K562 (cell line): ENCODE measurements around the gene TAF8. TPM values are rescaled to one million over a fixed set of nuclear protein-coding genes. Genes with fewer than 3 reads are reported as not detected.
A peak's percentile ranks its signal among the peaks of the same experiment; 100 is the strongest.

Source experiments
- ATAC-seq: fragments of 200-7000 bp; cut with Tn5 transposase; 3 replicates; pipeline ENCODE4 v1.9.1; 2020; ENCODE audit warnings: moderate library complexity
- BruUV-seq: library from RNA; stranded (reverse); fragments of 400-500 nt; replicated peaks from 2 replicates; lab custom pipeline; 2021; lab: Mats Ljungman, UMichigan
- CTCF ChIA-PET: fragments of 300-600 bp; formaldehyde crosslinking; extraction: SDS; loops from one replicate; lab custom pipeline; 2021; ENCODE audit warnings: low intra/inter-chr PET ratio; lab: Yijun Ruan, JAX
- POLR2A ChIA-PET: fragments of 300-600, 350-650 bp; sonication (Branson Sonifier 250); formaldehyde crosslinking; extraction: SDS; loops from one replicate; lab custom pipeline; 2021; ENCODE audit warnings: antibody characterized with exemption, inconsistent platforms; lab: Yijun Ruan, JAX
- DNase-seq, 4 experiments: peaks; one replicate each; pipeline versions ENCODE4 v3.0.0 to v3.0.0-alpha.2; 2011 to 2018; ENCODE audit warnings: low spot score in 3 of 4, mixed read lengths in 3 of 4; ENCODE audit errors: extremely low read depth in 1 of 4
- FAIRE-seq: peaks from 2 replicates; lab custom pipeline; 2011; peaks lifted over from hg19 to GRCh38; lab: Jason Lieb, UNC
- H2AFZ ChIP-seq: 2 replicates; pipeline ENCODE4 v1.6.0; 2011; ENCODE audit warnings: low read depth, low read length, control low read depth, inconsistent platforms
- H3K27ac ChIP-seq: fragments of 200-600 bp; 3 replicates; pipeline ENCODE4 v1.8.0; 2011; ENCODE audit warnings: low read depth, mild to moderate bottlenecking, control low read depth, inconsistent platforms, low read length, moderate library complexity, mixed read lengths; ENCODE audit errors: extremely low read depth
- H3K27me3 ChIP-seq, 2 experiments: fragments of 300-600 bp in 1 of 2; 2 replicates in 1 of 2; 3 replicates in 1 of 2; pipeline versions ENCODE4 v1.6.0 to v1.8.0; 2011; ENCODE audit warnings: inconsistent platforms in 2 of 2, low read length in 2 of 2, mild to moderate bottlenecking in 1 of 2, mixed read lengths in 1 of 2, moderate library complexity in 1 of 2; ENCODE audit not compliant: control insufficient read depth in 2 of 2, insufficient read depth in 2 of 2
- H3K36me3 ChIP-seq: fragments of 300-600 bp; 3 replicates; pipeline ENCODE4 v1.8.0; 2011; ENCODE audit warnings: mild to moderate bottlenecking, low read length, inconsistent platforms; ENCODE audit not compliant: control insufficient read depth, insufficient read depth
- H3K4me1 ChIP-seq, 2 experiments: fragments of 200-600 bp in 1 of 2; replicated peaks in 1 of 2; 2 replicates in 1 of 2; 3 replicates in 1 of 2; pipeline versions ENCODE4 v1.5.1 to v1.8.0; 2011; ENCODE audit warnings: inconsistent platforms in 2 of 2, low read length in 2 of 2, mild to moderate bottlenecking in 1 of 2, mixed read lengths in 1 of 2, moderate library complexity in 1 of 2; ENCODE audit not compliant: control insufficient read depth in 2 of 2, insufficient read depth in 2 of 2
- H3K4me2 ChIP-seq: 2 replicates; pipeline ENCODE4 v1.6.1; 2011; ENCODE audit warnings: low read length, control low read depth, inconsistent platforms, mixed read lengths; ENCODE audit not compliant: insufficient read depth
- H3K4me3 ChIP-seq: fragments of 200-600 bp; sonication (generic), shearing (Covaris generic); 2 replicates; pipeline ENCODE4 v1.5.1; 2016; ENCODE audit warnings: control low read depth, inconsistent platforms
- H3K79me2 ChIP-seq: fragments of 200-600 bp; 3 replicates; pipeline ENCODE4 v1.8.0; 2011; ENCODE audit warnings: low read length, inconsistent platforms; ENCODE audit not compliant: control insufficient read depth, insufficient read depth
- H3K9ac ChIP-seq, 2 experiments: 2 replicates each; pipeline versions ENCODE4 v1.6.0 to v1.6.1; 2011; ENCODE audit warnings: low read depth in 2 of 2, low read length in 2 of 2, control low read depth in 1 of 2, inconsistent platforms in 1 of 2, mild to moderate bottlenecking in 1 of 2, mixed read lengths in 1 of 2; ENCODE audit not compliant: insufficient read depth in 1 of 2
- H3K9me1 ChIP-seq: one replicate; pipeline ENCODE4 v1.6.0; 2011; ENCODE audit warnings: inconsistent platforms, mild to moderate bottlenecking, low read length, moderate library complexity; ENCODE audit not compliant: control insufficient read depth, insufficient read depth
- H3K9me3 ChIP-seq: replicated peaks from 2 replicates; pipeline ENCODE4 v1.5.1; 2011; ENCODE audit warnings: low read depth, low read length, inconsistent platforms; ENCODE audit not compliant: control insufficient read depth, insufficient read depth
- H4K20me1 ChIP-seq: replicated peaks from 2 replicates; pipeline ENCODE4 v1.6.1; 2011; ENCODE audit warnings: low read length, inconsistent platforms, mixed read lengths; ENCODE audit not compliant: control insufficient read depth, insufficient read depth
- ELK3 ChIP-seq: fragments of 450-650 bp; formaldehyde crosslinking; IDR thresholded peaks from 2 replicates; pipeline ENCODE4 v1.4.0; 2020; ENCODE audit warnings: mild to moderate bottlenecking
- FIP1L1 ChIP-seq: fragments of 200-400 bp; formaldehyde crosslinking; IDR thresholded peaks from 2 replicates; pipeline ENCODE4 v1.6.1; 2018; ENCODE audit warnings: mild to moderate bottlenecking, low read depth, low read length; ENCODE audit not compliant: poor library complexity, severe bottlenecking
- GMEB1 ChIP-seq: fragments of 250-450 bp; sonication (Bioruptor Pico); IDR thresholded peaks from 2 replicates; pipeline ENCODE4 v1.4.0; 2020; ENCODE audit warnings: mild to moderate bottlenecking
- HES1 ChIP-seq: fragments of 450-650 bp; IDR thresholded peaks from 2 replicates; pipeline ENCODE4 v1.6.1; 2016; ENCODE audit warnings: low read depth, mild to moderate bottlenecking, moderate library complexity
- KDM5B ChIP-seq: fragments of 200-600 bp; sonication (generic); IDR thresholded peaks from 2 replicates; pipeline ENCODE4 v1.6.1; 2012; ENCODE audit warnings: low read depth, mild to moderate bottlenecking, moderate library complexity, low read length, control low read depth, inconsistent platforms; ENCODE audit not compliant: insufficient replicate concordance
- POLR2AphosphoS2 ChIP-seq: IDR thresholded peaks from 2 replicates; pipeline ENCODE4 v1.6.1; 2012; ENCODE audit warnings: low read length, improper control_type of control experiment
- POLR2H ChIP-seq: IDR thresholded peaks from 2 replicates; pipeline ENCODE4 v1.6.1; 2016; ENCODE audit warnings: missing genetic modification characterization, low read depth, mild to moderate bottlenecking, control low read depth, missing compliant biosample characterization, moderate library complexity
- SUPT5H ChIP-seq: fragments of 450-650 bp; IDR thresholded peaks from 2 replicates; pipeline ENCODE4 v1.6.1; 2016
- TSHZ1 ChIP-seq: fragments of 250-450 bp; sonication (Bioruptor Pico); IDR thresholded peaks from 2 replicates; pipeline ENCODE4 v1.4.0; 2020; ENCODE audit warnings: mild to moderate bottlenecking, moderate library complexity
- ZBTB17 ChIP-seq: fragments of 450-650 bp; formaldehyde crosslinking; IDR thresholded peaks from 2 replicates; pipeline ENCODE4 v1.4.0; 2020; ENCODE audit warnings: mild to moderate bottlenecking
- ZNF224 ChIP-seq: sonication (generic); formaldehyde crosslinking; IDR thresholded peaks from 2 replicates; pipeline ENCODE4 v1.8.0; 2022; ENCODE audit warnings: mild to moderate bottlenecking, missing genetic modification reagents
- WGBS: fragments of 100-300 bp; shearing (Covaris generic); methylation state at CpG from one replicate; pipeline ENCODE4 v1.1.6; 2016; ENCODE audit warnings: low coverage, mixed read lengths; ENCODE audit not compliant: insufficient coverage; ENCODE audit errors: missing lambda C conversion rate; 5-methylcytosine and 5-hydroxymethylcytosine counted together
- in situ Hi-C: fragments of 300-500 bp; cut with MboI; formaldehyde crosslinking; loops from 4 replicates; pipeline ENCODE4 v1.15.0; 2018; ENCODE audit warnings: inconsistent platforms, mixed read lengths
- intact Hi-C: fragments of 100-400 bp; cut with micrococcal nuclease; formaldehyde crosslinking; loops from 2 replicates; pipeline ENCODE4 v1.14.2; 2022
- polyA plus RNA-seq, 8 experiments: library from polyadenylated mRNA; depleted of rRNA in 4 of 8; stranded (reverse) in 5 of 8; unstranded in 3 of 8; fragments of >200 nt; fragmentation: Nextera tagmentation in 2 of 8; fragmentation: Illumina TruSeq in 1 of 8; extraction: Ambion mirVana in 2 of 8; extraction: Trizol in 1 of 8; gene quantifications; 2 replicates each; pipeline versions ENCODE4 v1.2.1 to v1.2.3, GENCODE V29; 2011 to 2014; ENCODE audit warnings: inconsistent platforms in 1 of 8, missing spikeins in 1 of 8
- total RNA-seq, 7 experiments: library from RNA; depleted of rRNA in 6 of 7; stranded (reverse); fragments of >200 nt in 6 of 7; fragmentation: Illumina TruSeq in 2 of 7; extraction: Trizol in 2 of 7; gene quantifications; 2 replicates each; pipeline versions ENCODE4 v1.2.1 to v1.2.3, GENCODE V29; 2011 to 2021; ENCODE audit warnings: low replicate concordance in 1 of 7

TAF8 gene
- total and polyA plus RNA-seq, 9 of the 15 experiments (the other 6 are each of a cell fraction or from before 2014, with no cell fraction given) = 29.4 to 84.0 (median 52.6) TPM

GRCh38 chr6:42040856-42041480 is 9.4 kb upstream of the TAF8 start:
- H3K4me1 ChIP-seq = peaks cover 42 to 55% of the 10 kb centered on the region in 2 experiments
- H3K9me3 ChIP-seq = no peaks in the 10 kb centered on the region
- no peak overlapping the region; the same call in 2 of the 3 replicates for H3K27ac ChIP-seq
- DNase-seq (peak in 1 of 4 experiments; percentile 13), FAIRE-seq (no peak), ATAC-seq (no peak)
- H3K4me2 ChIP-seq = no peak overlapping the region
- in situ Hi-C loops (loop anchor here (5.0 to 10.0 kb wide), 2 partner anchors 104 to 136 kb away; no protein-coding TSS in a partner anchor), intact Hi-C loops (loop anchor here (1.0 to 10.0 kb wide), 2 partner anchors 139 to 336 kb away; no protein-coding TSS in a partner anchor)
- H3K36me3 ChIP-seq = no peaks in the 10 kb centered on the region; the same call in 2 of the 3 replicates
- H3K27me3 ChIP-seq = no peaks in the 10 kb centered on the region
- peaks cover 9% of the 10 kb centered on the region; the same call in 2 of the 3 replicates for H3K79me2 ChIP-seq
- peak overlapping the region; percentile 65 for H2AFZ ChIP-seq
- ChIA-PET CTCF (no interaction called here), POLR2A (interaction anchor here (0.7 to 3.3 kb wide), 15 partner anchors 10 to 1537 kb away, joined by 3 to 31 read pairs (median 3); partner anchors contain the start of genes CCND3, TAF8 and TOMM6)
- H3K4me3 ChIP-seq = no peak overlapping the region
- BruUV-seq = no TSS peak
- no peaks in the 10 kb centered on the region for H3K9me1 ChIP-seq
- H3K9ac ChIP-seq = no peak overlapping the region; a peak in 1 of 4 replicates
- WGBS = 77% methylated on average over 3 of the region's 3 CpGs
- no peaks in the 10 kb centered on the region for H4K20me1 ChIP-seq
- TF ChIP-seq POLR2AphosphoS2 = no peak
- TF ChIP-seq TSHZ1 = no peak
- TF ChIP-seq FIP1L1 = no peak
- no peak for TF ChIP-seq ZNF224 (CRISPR knock-in tag)
- TF ChIP-seq SUPT5H = no peak
- no peak for TF ChIP-seq ELK3 (CRISPR knock-in tag)
- TF ChIP-seq POLR2H (tag) = no peak
- no peak for TF ChIP-seq HES1
- no peak for TF ChIP-seq KDM5B
- no peak for TF ChIP-seq GMEB1 (CRISPR knock-in tag)
- no peak for TF ChIP-seq ZBTB17
